Fibroblast of lung (primary cell): ENCODE measurements around the gene RPTN. TPM values are rescaled to one million over a fixed set of nuclear protein-coding genes. Genes with fewer than 3 reads are reported as not detected.
"Not testable (repeated sequence)": the region's sequence is repeated elsewhere in the genome, so short reads cannot be mapped to it uniquely, and the experiment has no call there.

ENCODE experiments used
- DNase-seq, 2 donors: peaks; one replicate each; pipeline versions ENCODE4 v3.0.0 to v3.0.0-alpha.2; 2010; ENCODE audit warnings: low read depth in 2 of 2
- H2AFZ ChIP-seq: 2 replicates; pipeline ENCODE4 v1.5.1; 2012; ENCODE audit warnings: low read length, control low read depth, inconsistent platforms
- H3K27ac ChIP-seq: 2 replicates; pipeline ENCODE4 v1.5.1; 2011; ENCODE audit warnings: low read length, control low read depth; ENCODE audit not compliant: insufficient read depth
- H3K27me3 ChIP-seq: 2 replicates; pipeline ENCODE4 v1.5.1; 2011; ENCODE audit warnings: mild to moderate bottlenecking, low read length; ENCODE audit not compliant: control insufficient read depth, insufficient read depth
- H3K36me3 ChIP-seq: 2 replicates; pipeline ENCODE4 v1.5.1; 2011; ENCODE audit warnings: low read length; ENCODE audit not compliant: control insufficient read depth, insufficient read depth
- H3K4me1 ChIP-seq: 2 replicates; pipeline ENCODE4 v1.5.1; 2011; ENCODE audit warnings: low read length; ENCODE audit not compliant: control insufficient read depth, insufficient read depth; ENCODE audit errors: extremely low read depth
- H3K4me2 ChIP-seq: 2 replicates; pipeline ENCODE4 v1.5.1; 2011; ENCODE audit warnings: low read length, control low read depth; ENCODE audit not compliant: insufficient read depth; ENCODE audit errors: extremely low read depth
- H3K4me3 ChIP-seq, 4 experiments: fragments of 200-600 bp in 1 of 4; sonication (generic) in 1 of 4; replicated peaks in 1 of 4; 2 replicates each; pipeline ENCODE4 v1.5.1; 2011 to 2016; ENCODE audit warnings: low read length in 4 of 4, low read depth in 3 of 4, mild to moderate bottlenecking in 3 of 4, control low read depth in 2 of 4, inconsistent platforms in 1 of 4, mixed read lengths in 1 of 4; ENCODE audit not compliant: insufficient read depth in 1 of 4; ENCODE audit errors: control extremely low read depth in 1 of 4
- H3K79me2 ChIP-seq: 2 replicates; pipeline ENCODE4 v1.5.1; 2012; ENCODE audit warnings: mild to moderate bottlenecking, low read length, inconsistent platforms; ENCODE audit not compliant: control insufficient read depth, insufficient read depth
- H3K9ac ChIP-seq: 2 replicates; pipeline ENCODE4 v1.5.1; 2011; ENCODE audit warnings: mild to moderate bottlenecking, low read length, control low read depth; ENCODE audit not compliant: insufficient read depth
- H3K9me3 ChIP-seq: 2 replicates; pipeline ENCODE4 v1.5.1; 2012; ENCODE audit warnings: low read depth, low read length; ENCODE audit not compliant: control insufficient read depth, insufficient read depth
- H4K20me1 ChIP-seq: 2 replicates; pipeline ENCODE4 v1.5.1; 2011; ENCODE audit warnings: low read length; ENCODE audit not compliant: control insufficient read depth, insufficient read depth; ENCODE audit errors: extremely low read depth
- CTCF ChIP-seq, 2 donors: IDR thresholded peaks in 1 of 2; conservative IDR thresholded peaks in 1 of 2; 1 replicate in 1 of 2; 2 replicates in 1 of 2; pipeline ENCODE4 v1.5.1; 2011 to 2012; ENCODE audit warnings: low read length in 2 of 2, control low read depth in 1 of 2, inconsistent platforms in 1 of 2, low read depth in 1 of 2, mild to moderate bottlenecking in 1 of 2
- EZH2 ChIP-seq: IDR thresholded peaks from 2 replicates; pipeline ENCODE4 v1.5.1; 2012; ENCODE audit warnings: low read length, control low read depth, mild to moderate bottlenecking; ENCODE audit errors: missing control alignments
- polyA plus RNA-seq, 2 donors: library from polyadenylated mRNA; depleted of rRNA in 1 of 2; stranded (reverse) in 1 of 2; unstranded in 1 of 2; fragments of >200 nt; gene quantifications; 2 replicates each; pipeline ENCODE4 v1.2.1, GENCODE V29; 2011 to 2012; ENCODE audit warnings: missing spikeins in 1 of 2
- total RNA-seq: library from RNA; depleted of rRNA; stranded (reverse); fragments of >200 nt; gene quantifications from 2 replicates; pipeline ENCODE4 v1.2.1, GENCODE V29; 2014

Gene RPTN
- total and polyA plus RNA-seq, 2 donors (not counting 1 experiment from before 2014, with no cell fraction given): not detected

DNA sequence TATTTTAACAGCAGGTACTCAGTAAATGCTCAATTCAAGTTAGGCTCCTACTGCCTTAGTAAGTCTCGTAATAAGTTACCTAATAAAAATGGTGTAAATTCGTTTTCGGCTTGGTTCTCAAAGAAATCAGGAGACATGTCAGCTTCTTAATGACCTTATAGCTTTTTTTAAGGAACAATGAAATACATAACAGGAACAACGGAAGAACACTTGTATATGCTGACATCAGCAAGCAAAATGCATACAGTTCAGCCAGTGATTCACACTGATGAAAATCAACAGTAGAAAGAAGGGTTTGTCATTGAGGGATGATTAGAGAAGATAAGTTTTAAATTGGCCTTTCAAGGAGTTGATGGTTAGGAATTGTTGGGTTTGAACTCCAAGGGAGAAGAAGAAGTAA is 13.3 kb downstream of the RPTN start:
- no peaks in the 10 kb centered on the region for H3K79me2 ChIP-seq
- no peaks in the 10 kb centered on the region for H3K9me3 ChIP-seq
- H3K4me1 ChIP-seq: no peaks in the 10 kb centered on the region
- H3K9ac ChIP-seq: no peak overlapping the region
- no peak overlapping the region for H2AFZ ChIP-seq
- H3K4me3 ChIP-seq: no peak overlapping the region
- TF ChIP-seq EZH2: no peak
- no peak for TF ChIP-seq CTCF (conservative IDR thresholded peaks at IDR 0.05 in 1 of 2, IDR thresholded peaks at IDR 0.05 in 1 of 2; ENCODE audit: low read depth in 1 of 2, low read length in 2 of 2)
- H3K27ac ChIP-seq: no peak overlapping the region
- H3K27me3 ChIP-seq: no peaks in the 10 kb centered on the region
- DNase-seq: no peak
- H3K4me2 ChIP-seq: no peak overlapping the region
- H3K36me3 ChIP-seq: no peaks in the 10 kb centered on the region
- no peaks in the 10 kb centered on the region for H4K20me1 ChIP-seq

DNA sequence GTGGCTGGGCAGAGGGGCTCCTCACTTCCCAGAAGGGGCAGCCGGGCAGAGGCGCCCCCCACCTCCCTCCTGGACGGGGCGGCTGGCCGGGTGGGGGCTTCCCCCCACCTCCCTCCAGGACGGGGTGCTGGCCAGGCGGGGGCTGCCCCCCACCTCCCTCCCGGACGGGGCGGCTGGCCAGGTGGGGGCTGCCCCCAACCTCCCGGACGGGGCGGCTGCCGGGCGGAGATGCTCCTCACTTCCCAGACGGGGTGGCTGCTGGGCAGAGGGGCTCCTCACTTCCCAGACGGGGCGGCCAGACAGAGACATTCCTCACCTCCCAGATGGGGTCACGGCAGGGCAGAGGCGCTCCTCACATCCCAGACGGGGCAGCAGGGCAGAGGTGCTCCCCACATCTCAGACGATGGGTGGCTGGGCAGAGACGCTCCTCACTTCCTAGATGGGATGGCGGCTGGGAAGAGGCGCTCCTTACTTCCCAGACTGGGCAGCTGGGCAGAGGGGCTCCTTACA is 14.3 kb downstream of the RPTN start:
- not testable (repeated sequence) for DNase-seq, H3K27ac ChIP-seq, H3K4me3 ChIP-seq, H4K20me1 ChIP-seq, H3K9ac ChIP-seq, H3K4me2 ChIP-seq, H3K79me2 ChIP-seq, H3K27me3 ChIP-seq, H3K9me3 ChIP-seq, H3K4me1 ChIP-seq, H2AFZ ChIP-seq, H3K36me3 ChIP-seq

GRCh38 chr1:152143150-152143887 is 15.7 kb downstream of the RPTN start:
- Histone ChIP-seq H4K20me1 (no peaks in the 10 kb centered on the region), H3K9me3 (no peaks in the 10 kb centered on the region), H3K4me1 (no peaks in the 10 kb centered on the region), H3K79me2 (no peaks in the 10 kb centered on the region), H2AFZ (no peak overlapping the region), H3K36me3 (no peaks in the 10 kb centered on the region), H3K27me3 (peaks cover 4% of the 10 kb centered on the region), H3K4me3 (no peak overlapping the region), H3K9ac (no peak overlapping the region), H3K27ac (no peak overlapping the region), H3K4me2 (no peak overlapping the region)
- DNase-seq: no peak
- no peak for TF ChIP-seq EZH2

DNA sequence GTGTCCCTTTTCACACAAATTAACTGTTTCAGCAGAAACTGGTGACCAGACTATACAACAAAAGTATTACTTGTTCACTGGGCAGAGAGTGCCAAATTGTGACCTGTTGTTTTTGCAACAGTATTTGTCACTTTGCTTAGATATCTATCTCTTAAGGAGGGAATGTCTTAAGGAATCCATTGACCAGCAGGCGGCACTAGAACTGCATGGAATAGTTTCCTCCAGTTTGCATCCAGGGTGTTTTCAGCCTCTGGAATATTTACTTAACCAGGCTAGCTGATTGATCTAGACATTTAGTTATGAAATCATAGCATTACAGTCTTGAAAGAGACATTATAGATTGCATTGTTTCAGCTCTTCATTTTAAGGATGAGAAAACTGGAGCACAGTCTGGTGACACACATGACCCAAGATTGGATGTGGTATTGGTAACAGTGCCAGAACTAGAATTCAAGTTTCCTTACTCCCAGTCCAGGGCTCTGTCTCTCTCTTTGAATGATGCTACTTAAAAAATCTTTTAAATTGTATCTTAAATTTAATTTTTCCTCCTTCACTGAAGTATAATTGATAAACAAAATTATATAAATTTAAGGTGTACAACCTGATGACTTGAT is 16.9 kb downstream of the RPTN start:
- TF ChIP-seq CTCF (conservative IDR thresholded peaks at IDR 0.05 in 1 of 2, IDR thresholded peaks at IDR 0.05 in 1 of 2; ENCODE audit: low read depth in 1 of 2, low read length in 2 of 2) (peak; percentile 80 to 97), EZH2 (no peak)

More for the DNA sequence above, 16.9 kb downstream of the RPTN start:
- no peak overlapping the region for H3K4me2 ChIP-seq
- H4K20me1 ChIP-seq: no peaks in the 10 kb centered on the region
- H3K27ac ChIP-seq: no peak overlapping the region
- peaks cover 4% of the 10 kb centered on the region for H3K27me3 ChIP-seq
- H3K36me3 ChIP-seq: no peaks in the 10 kb centered on the region
- no peak overlapping the region for H2AFZ ChIP-seq
- H3K79me2 ChIP-seq: no peaks in the 10 kb centered on the region
- no peak overlapping the region for H3K4me3 ChIP-seq
- no peaks in the 10 kb centered on the region for H3K4me1 ChIP-seq
- no peak overlapping the region for H3K9ac ChIP-seq
- H3K9me3 ChIP-seq: no peaks in the 10 kb centered on the region
- DNase-seq: peak; percentile 54 to 71
